Activated CD4-positive, alpha-beta T cell treated with anti-CD3 and anti-CD28 coated beads, Interleukin-2, amount 50 U/mL, for 4 hours (primary cell): Measurements from ENCODE around the gene MC3R.
"Not testable (repeated sequence)": the region's sequence is repeated elsewhere in the genome, so short reads cannot be mapped to it uniquely, and the experiment has no call there.

Source experiments
- DNase-seq, 2 experiments: peaks; one replicate each; pipeline ENCODE4 v3.0.0-alpha.2; 2020

The MC3R gene

GRCh38 chr20:56247954-56248782, at the start of gene MC3R:
TSS of gene MC3R (plus strand) at chr20:56248732. CDS start at chr20:56248844, 112 bp downstream.
- peak; percentile 11 to 26 for DNase-seq

GRCh38 chr20:56200456-56200855, 48.1 kb upstream of the MC3R start:
- no peak for DNase-seq

- no peak for DNase-seq
These were observed 45.9 kb upstream of the MC3R start for GRCh38 chr20:56202493-56203077.

GRCh38 chr20:56204206-56204605, 44.3 kb upstream of the MC3R start:
- no peak for DNase-seq

- no peak for DNase-seq
These were observed 43.2 kb upstream of the MC3R start for GRCh38 chr20:56205346-56205745.

- DNase-seq, result no peak
These were observed 40.9 kb upstream of the MC3R start for GRCh38 chr20:56207656-56208055.

- DNase-seq, result no peak
These were observed 40.4 kb upstream of the MC3R start for GRCh38 chr20:56208121-56208520.

- DNase-seq, result no peak
These were observed 37.5 kb upstream of the MC3R start for GRCh38 chr20:56211051-56211450.

- DNase-seq, result no peak
These were observed 36.4 kb upstream of the MC3R start for GRCh38 chr20:56212091-56212490.

- DNase-seq, result no peak
These were observed 35.2 kb upstream of the MC3R start for GRCh38 chr20:56213321-56213720.

GRCh38 chr20:56215115-56215514, 33.4 kb upstream of the MC3R start:
- DNase-seq, result no peak

GRCh38 chr20:56217829-56218228, 30.7 kb upstream of the MC3R start:
- no peak for DNase-seq

- not testable (repeated sequence) for DNase-seq
These were observed 27.3 kb upstream of the MC3R start for GRCh38 chr20:56221186-56221585.

- no peak for DNase-seq
These were observed 26.3 kb upstream of the MC3R start for GRCh38 chr20:56222201-56222600.

GRCh38 chr20:56222945-56223344, 25.6 kb upstream of the MC3R start:
- no peak for DNase-seq

GRCh38 chr20:56223352-56223751, 25.2 kb upstream of the MC3R start:
- no peak for DNase-seq

- no peak for DNase-seq
These were observed 20.5 kb upstream of the MC3R start for GRCh38 chr20:56228021-56228420.

GRCh38 chr20:56229812-56230211, 18.7 kb upstream of the MC3R start:
- no peak for DNase-seq

GRCh38 chr20:56234110-56234509, 14.4 kb upstream of the MC3R start:
- DNase-seq, result no peak

- no peak for DNase-seq
These were observed 11.2 kb upstream of the MC3R start for GRCh38 chr20:56237335-56237734.

- DNase-seq, result no peak
These were observed 4.3 kb upstream of the MC3R start for GRCh38 chr20:56244259-56244658.

- DNase-seq, result no peak
These were observed 2.8 kb upstream of the MC3R start for GRCh38 chr20:56245761-56246160.

- DNase-seq, result no peak
These were observed 868 bp downstream of the MC3R start for GRCh38 chr20:56249244-56249955.

- DNase-seq, result no peak
These were observed 1.4 kb downstream of the MC3R start for GRCh38 chr20:56249956-56250355.
